ENCODE results near the gene FAHD2A.
A peak's percentile ranks its signal among the peaks of the same experiment; 100 is the strongest.
"Not testable (repeated sequence)": the region's sequence is repeated elsewhere in the genome, so short reads cannot be mapped to it uniquely, and the experiment has no call there.

The FAHD2A gene

GRCh38 chr2:95390881-95391321, 11.6 kb upstream of the FAHD2A start:
- DNase-seq (ENCODE audit: low read depth) = no peak

- no peak for DNase-seq (ENCODE audit: low read depth)
Observed at GRCh38 chr2:95391641-95392310, 10.7 kb upstream of the FAHD2A start.

- no peak for DNase-seq (ENCODE audit: low read depth)
Observed at GRCh38 chr2:95392320-95392719, 10.2 kb upstream of the FAHD2A start.

GRCh38 chr2:95392730-95393455, 9.6 kb upstream of the FAHD2A start:
- DNase-seq (ENCODE audit: low read depth) = no peak

- no peak for DNase-seq (ENCODE audit: low read depth)
Observed at GRCh38 chr2:95393901-95394300, 8.6 kb upstream of the FAHD2A start.

- no peak for DNase-seq (ENCODE audit: low read depth)
Observed at GRCh38 chr2:95399061-95399460, 3.4 kb upstream of the FAHD2A start.

- no peak for DNase-seq (ENCODE audit: low read depth)
Observed at GRCh38 chr2:95401480-95401879, 1.0 kb upstream of the FAHD2A start.

- DNase-seq (ENCODE audit: low read depth) = not testable (repeated sequence)
Observed at GRCh38 chr2:95402004-95402369, 521 bp upstream of the FAHD2A start.

- peak; percentile 34 for DNase-seq (ENCODE audit: low read depth)
Observed at GRCh38 chr2:95403204-95403721, 755 bp downstream of the FAHD2A start.

GRCh38 chr2:95403824-95404223, 1.3 kb downstream of the FAHD2A start:
- not testable (repeated sequence) for DNase-seq (ENCODE audit: low read depth)

GRCh38 chr2:95404676-95405075, 2.2 kb downstream of the FAHD2A start:
- DNase-seq (ENCODE audit: low read depth) = not testable (repeated sequence)

GRCh38 chr2:95411239-95411638, 8.7 kb downstream of the FAHD2A start:
- peak; percentile 23 for DNase-seq (ENCODE audit: low read depth)

- peak; percentile 78 for DNase-seq (ENCODE audit: low read depth)
Observed at GRCh38 chr2:95414015-95414594, 11.6 kb downstream of the FAHD2A start.

GRCh38 chr2:95415138-95415537, 12.6 kb downstream of the FAHD2A start:
- not testable (repeated sequence) for DNase-seq (ENCODE audit: low read depth)

- DNase-seq (ENCODE audit: low read depth) = not testable (repeated sequence)
Observed at GRCh38 chr2:95415561-95415960, 13.1 kb downstream of the FAHD2A start.

GRCh38 chr2:95427196-95427867, 24.8 kb downstream of the FAHD2A start:
- not testable (repeated sequence) for DNase-seq (ENCODE audit: low read depth)

GRCh38 chr2:95429748-95430467, 27.4 kb downstream of the FAHD2A start:
- not testable (repeated sequence) for DNase-seq (ENCODE audit: low read depth)

- not testable (repeated sequence) for DNase-seq (ENCODE audit: low read depth)
Observed at GRCh38 chr2:95433373-95433772, 30.9 kb downstream of the FAHD2A start.

GRCh38 chr2:95433973-95434372, 31.5 kb downstream of the FAHD2A start:
- DNase-seq (ENCODE audit: low read depth) = not testable (repeated sequence)

- DNase-seq (ENCODE audit: low read depth) = peak; percentile 60
Observed at GRCh38 chr2:95434507-95435076, 32.1 kb downstream of the FAHD2A start.

GRCh38 chr2:95435162-95435871, 32.8 kb downstream of the FAHD2A start:
- not testable (repeated sequence) for DNase-seq (ENCODE audit: low read depth)

Measured in fibroblast of gingiva (primary cell).